GM18508 (cell line): Measurements from ENCODE around the gene HJV.
A peak's percentile ranks its signal among the peaks of the same experiment; 100 is the strongest.

Source experiments
- ATAC-seq: cut with Tn5 transposase; IDR thresholded peaks from one replicate; pipeline ENCODE4 v1.9.1; 2021; ENCODE audit warnings: moderate number of reproducible peaks; ENCODE audit not compliant: insufficient read depth, unreplicated experiment

HJV gene

GRCh38 chr1:145978854-145979745 lies 42.4 kb downstream of the HJV start:
- peak; percentile 73 for ATAC-seq

DNA sequence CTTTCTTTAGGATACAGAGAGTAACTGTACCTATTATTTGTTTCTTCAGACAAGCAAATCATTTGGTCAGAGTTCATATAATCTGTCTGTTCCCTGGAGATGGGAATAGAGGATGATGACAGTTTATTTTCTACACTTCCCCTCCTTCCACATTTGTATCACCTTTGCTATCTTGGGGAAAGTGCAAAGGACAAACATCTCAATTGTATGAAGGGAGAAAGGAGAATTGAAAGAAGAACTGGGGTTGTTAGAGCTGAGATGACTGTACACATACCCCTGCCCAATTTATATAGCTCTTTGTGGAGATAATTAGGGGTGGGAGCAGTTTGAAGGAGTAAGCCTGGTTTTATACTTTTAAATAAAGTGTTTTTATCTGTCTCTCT lies 43.1 kb downstream of the HJV start:
- no peak for ATAC-seq

GRCh38 chr1:145977486-145978470 lies 43.8 kb downstream of the HJV start:
- ATAC-seq: no peak

DNA sequence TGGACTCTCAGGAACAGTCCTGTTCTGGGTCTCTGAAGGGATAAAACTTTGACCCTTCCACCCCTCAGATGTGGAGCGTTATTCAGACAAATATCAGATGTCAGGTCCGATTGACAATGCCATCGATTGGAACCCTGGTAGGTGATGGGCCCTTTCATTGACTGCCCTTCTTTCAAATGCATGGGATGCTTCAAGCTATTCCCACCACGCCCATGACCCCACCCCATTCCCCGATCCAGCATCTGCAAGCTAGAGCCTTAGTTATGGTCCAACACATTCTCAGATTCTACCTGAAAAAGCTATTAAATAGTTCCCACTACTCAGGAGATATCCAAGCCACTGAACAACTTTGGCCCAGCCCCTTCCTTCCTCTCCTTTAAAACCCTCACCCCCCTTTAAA lies 44.5 kb downstream of the HJV start:
- no peak for ATAC-seq

DNA sequence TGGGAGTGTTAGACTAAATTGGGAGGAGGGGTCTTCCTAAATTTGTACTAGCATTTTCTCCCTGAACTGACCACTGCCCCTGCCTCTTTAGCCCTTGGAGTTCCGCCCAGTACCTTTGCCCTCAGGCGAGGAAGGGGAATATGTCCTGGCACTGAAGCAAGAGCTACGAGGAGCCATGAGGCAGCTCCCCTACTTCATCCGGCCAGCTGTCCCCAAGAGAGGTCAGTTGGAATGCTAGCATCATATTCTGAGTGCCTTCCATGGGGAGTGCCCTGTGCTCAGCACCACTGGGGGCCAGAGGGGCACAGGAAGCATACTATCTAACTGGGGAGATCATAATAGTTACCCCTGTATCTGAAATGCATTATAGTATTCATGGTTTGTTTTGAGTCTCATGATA lies 46.3 kb downstream of the HJV start:
- no peak for ATAC-seq

- ATAC-seq: no peak
Measured at GRCh38 chr1:145974721-145975120, 46.8 kb downstream of the HJV start.

- ATAC-seq: no peak
Measured at GRCh38 chr1:145972580-145972979, 49.0 kb downstream of the HJV start.
